ENCODE data around the gene PHYHD1. TPM values are rescaled to one million over a fixed set of nuclear protein-coding genes. Genes with fewer than 3 reads are reported as not detected.
A peak's percentile ranks its signal among the peaks of the same experiment; 100 is the strongest.

PHYHD1 gene
- total RNA-seq, 1 experiment from 2014 or later = 1.6 TPM

DNA sequence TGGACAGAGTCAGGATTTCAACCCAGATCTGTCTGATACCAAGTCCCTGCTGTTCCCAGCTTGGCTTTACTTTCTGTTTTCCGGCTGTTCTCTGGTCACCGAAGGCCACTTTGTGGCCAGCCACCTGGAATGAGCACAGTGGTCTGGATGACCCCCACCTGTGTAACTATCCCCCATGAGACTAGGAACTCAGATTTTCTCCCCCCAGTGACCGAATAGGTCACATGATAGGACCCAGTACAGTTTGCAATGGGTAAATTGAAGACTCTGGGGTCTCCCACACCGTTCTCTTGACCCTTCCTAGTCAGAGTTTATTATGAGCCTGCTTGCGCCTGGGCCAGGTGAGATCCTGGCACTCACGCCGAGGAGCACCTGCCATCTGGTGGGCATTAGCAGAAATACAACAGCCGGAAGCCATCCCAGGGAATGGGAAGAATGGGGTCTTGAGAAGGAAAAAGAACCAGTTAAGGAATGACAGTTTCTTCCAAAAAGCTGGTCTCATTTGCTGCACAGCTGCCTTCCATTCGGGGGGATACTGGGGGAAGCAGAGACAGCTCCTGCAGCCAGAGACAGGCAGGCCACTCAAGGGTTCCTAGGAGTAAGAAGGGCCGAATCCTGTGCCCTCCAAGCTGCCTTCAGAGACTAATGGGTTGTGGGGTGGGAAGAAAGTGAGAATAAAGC is 7.1 kb downstream of the PHYHD1 start:
- H3K27me3 ChIP-seq (ENCODE audit: low read length) = no peaks in the 10 kb centered on the region
- no peaks in the 10 kb centered on the region for H3K36me3 ChIP-seq (ENCODE audit: low read depth, low read length)
- no TSS peak for BruUV-seq (replicated peaks)
- ChIA-PET CTCF (interaction anchor here (0.6 kb wide), 1 partner anchor 15 kb away, joined by 6 read pairs; no protein-coding TSS in a partner anchor), POLR2A (ENCODE audit: unreplicated experiment) (no interaction called here)
- peak; percentile 62 for DNase-seq
- no peaks in the 10 kb centered on the region for H3K4me1 ChIP-seq (ENCODE audit: insufficient read depth, low read length)
- no peaks in the 10 kb centered on the region for H3F3A ChIP-seq (ENCODE audit: low read length, unreplicated experiment)
- H3K9ac ChIP-seq (ENCODE audit: low read length) = no peak overlapping the region
- H3K4me3 ChIP-seq (ENCODE audit: low read length) = no peak overlapping the region
- no peaks in the 10 kb centered on the region for H3K79me2 ChIP-seq (ENCODE audit: low read length)
- intact Hi-C loops (cut with micrococcal nuclease) = loop anchor here (1.0 kb wide), 2 partner anchors 65 to 76 kb away; no protein-coding TSS in a partner anchor
- no peaks in the 10 kb centered on the region for H4K20me1 ChIP-seq (ENCODE audit: low read length)
- H3K9me2 ChIP-seq (replicated peaks; ENCODE audit: low read length) = no peaks in the 10 kb centered on the region
- no peaks in the 10 kb centered on the region for H3K9me3 ChIP-seq (ENCODE audit: low read length)
- no peak overlapping the region for H3K27ac ChIP-seq (ENCODE audit: low read length)
- peak overlapping the region; percentile 45; the same call in 1 of the 2 replicates for H2AFZ ChIP-seq (ENCODE audit: low read length)
- no peak overlapping the region for H3K4me2 ChIP-seq (ENCODE audit: low read length)
- peak; percentile 79 for ATAC-seq
- TF ChIP-seq EZH2 (IDR thresholded peaks at IDR 0.05; ENCODE audit: low read length, unreplicated experiment) (no peak), EZH2phosphoT487 (IDR thresholded peaks at IDR 0.05; ENCODE audit: borderline replicate concordance, low read length) (no peak)
- TF ChIP-seq, protein P1, sequence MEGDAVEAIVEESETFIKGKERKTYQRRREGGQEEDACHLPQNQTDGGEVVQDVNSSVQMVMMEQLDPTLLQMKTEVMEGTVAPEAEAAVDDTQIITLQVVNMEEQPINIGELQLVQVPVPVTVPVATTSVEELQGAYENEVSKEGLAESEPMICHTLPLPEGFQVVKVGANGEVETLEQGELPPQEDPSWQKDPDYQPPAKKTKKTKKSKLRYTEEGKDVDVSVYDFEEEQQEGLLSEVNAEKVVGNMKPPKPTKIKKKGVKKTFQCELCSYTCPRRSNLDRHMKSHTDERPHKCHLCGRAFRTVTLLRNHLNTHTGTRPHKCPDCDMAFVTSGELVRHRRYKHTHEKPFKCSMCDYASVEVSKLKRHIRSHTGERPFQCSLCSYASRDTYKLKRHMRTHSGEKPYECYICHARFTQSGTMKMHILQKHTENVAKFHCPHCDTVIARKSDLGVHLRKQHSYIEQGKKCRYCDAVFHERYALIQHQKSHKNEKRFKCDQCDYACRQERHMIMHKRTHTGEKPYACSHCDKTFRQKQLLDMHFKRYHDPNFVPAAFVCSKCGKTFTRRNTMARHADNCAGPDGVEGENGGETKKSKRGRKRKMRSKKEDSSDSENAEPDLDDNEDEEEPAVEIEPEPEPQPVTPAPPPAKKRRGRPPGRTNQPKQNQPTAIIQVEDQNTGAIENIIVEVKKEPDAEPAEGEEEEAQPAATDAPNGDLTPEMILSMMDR (conservative IDR thresholded peaks at IDR 0.05; ENCODE audit: low read depth, low read length) = peak; percentile 85

DNA sequence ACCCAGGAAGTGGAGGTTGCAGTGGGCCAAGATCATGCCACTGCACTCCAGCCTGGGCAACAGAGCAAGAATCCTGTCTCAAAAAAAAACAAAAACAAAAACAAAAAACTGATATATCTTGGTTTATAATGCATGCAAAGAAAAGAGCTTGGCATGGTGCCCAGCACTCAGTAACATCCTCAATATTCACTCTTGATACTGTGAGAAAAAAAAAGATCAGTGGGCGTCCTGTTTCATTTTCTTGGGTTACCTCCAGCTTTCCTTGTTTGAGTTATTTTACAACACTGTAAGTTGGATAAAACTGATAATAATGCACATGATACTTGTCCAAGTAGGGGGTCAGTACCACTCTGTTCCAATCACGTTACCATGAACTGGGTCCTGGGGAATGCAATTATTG is 7.8 kb downstream of the PHYHD1 start:
- Histone ChIP-seq H3K27me3 (ENCODE audit: low read length) (no peaks in the 10 kb centered on the region), H3K27ac (ENCODE audit: low read length) (no peak overlapping the region), H3K9me3 (ENCODE audit: low read length) (no peaks in the 10 kb centered on the region), H2AFZ (ENCODE audit: low read length) (no peak overlapping the region), H3K79me2 (ENCODE audit: low read length) (no peaks in the 10 kb centered on the region), H3K9ac (ENCODE audit: low read length) (no peak overlapping the region), H3K36me3 (ENCODE audit: low read depth, low read length) (no peaks in the 10 kb centered on the region), H3K4me3 (ENCODE audit: low read length) (no peak overlapping the region), H3F3A (ENCODE audit: low read length, unreplicated experiment) (no peaks in the 10 kb centered on the region), H3K4me2 (ENCODE audit: low read length) (no peak overlapping the region), H3K4me1 (ENCODE audit: insufficient read depth, low read length) (no peaks in the 10 kb centered on the region), H3K9me2 (replicated peaks; ENCODE audit: low read length) (no peaks in the 10 kb centered on the region), H4K20me1 (ENCODE audit: low read length) (no peaks in the 10 kb centered on the region)
- TF ChIP-seq EZH2 (IDR thresholded peaks at IDR 0.05; ENCODE audit: low read length, unreplicated experiment) (no peak), EZH2phosphoT487 (IDR thresholded peaks at IDR 0.05; ENCODE audit: borderline replicate concordance, low read length) (no peak)
- TF ChIP-seq, protein P1 (conservative IDR thresholded peaks at IDR 0.05; ENCODE audit: low read depth, low read length) = no peak
- ATAC-seq (no peak), DNase-seq (no peak)
- ChIA-PET POLR2A (ENCODE audit: unreplicated experiment) (no interaction called here), CTCF (interaction anchor here (0.6 kb wide), 1 partner anchor 14 kb away, joined by 6 read pairs; no protein-coding TSS in a partner anchor)
- intact Hi-C loops (cut with micrococcal nuclease) = loop anchor here (1.0 kb wide), 2 partner anchors 65 to 76 kb away; no protein-coding TSS in a partner anchor
- no TSS peak for BruUV-seq (replicated peaks)

DNA sequence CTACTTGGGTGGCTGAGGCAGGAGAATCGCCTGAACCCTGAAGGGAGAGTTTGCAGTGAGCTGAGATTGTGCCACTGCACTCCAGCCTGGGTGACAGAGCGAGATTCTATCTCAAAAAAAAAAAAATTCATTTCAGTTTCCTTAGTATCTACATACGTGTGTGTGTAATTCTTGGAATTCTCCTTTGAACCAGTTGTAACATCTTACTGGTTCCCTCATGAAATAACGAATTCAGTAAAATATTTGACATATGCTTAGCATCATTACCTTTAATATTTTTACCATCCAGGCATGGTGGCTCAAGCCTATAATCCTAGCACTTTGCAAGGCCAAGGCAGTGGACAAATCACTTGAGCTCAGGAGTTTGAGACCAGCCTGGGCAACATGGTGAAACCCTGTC is 8.8 kb downstream of the PHYHD1 start:
- H3K9ac ChIP-seq (ENCODE audit: low read length) = no peak overlapping the region
- BruUV-seq (replicated peaks) = no TSS peak
- no peaks in the 10 kb centered on the region for H4K20me1 ChIP-seq (ENCODE audit: low read length)
- no peak overlapping the region for H2AFZ ChIP-seq (ENCODE audit: low read length)
- no peaks in the 10 kb centered on the region for H3K36me3 ChIP-seq (ENCODE audit: low read depth, low read length)
- TF ChIP-seq EZH2 (IDR thresholded peaks at IDR 0.05; ENCODE audit: low read length, unreplicated experiment) (no peak), EZH2phosphoT487 (IDR thresholded peaks at IDR 0.05; ENCODE audit: borderline replicate concordance, low read length) (no peak)
- TF ChIP-seq, protein P1 (conservative IDR thresholded peaks at IDR 0.05; ENCODE audit: low read depth, low read length) = no peak
- DNase-seq (no peak), ATAC-seq (no peak)
- H3K27ac ChIP-seq (ENCODE audit: low read length) = no peak overlapping the region
- H3F3A ChIP-seq (ENCODE audit: low read length, unreplicated experiment) = no peaks in the 10 kb centered on the region
- no peak overlapping the region for H3K4me3 ChIP-seq (ENCODE audit: low read length)
- no peak overlapping the region for H3K4me2 ChIP-seq (ENCODE audit: low read length)
- H3K9me3 ChIP-seq (ENCODE audit: low read length) = no peaks in the 10 kb centered on the region
- H3K79me2 ChIP-seq (ENCODE audit: low read length) = no peaks in the 10 kb centered on the region
- no peaks in the 10 kb centered on the region for H3K9me2 ChIP-seq (replicated peaks; ENCODE audit: low read length)
- H3K27me3 ChIP-seq (ENCODE audit: low read length) = no peaks in the 10 kb centered on the region
- intact Hi-C loops (cut with micrococcal nuclease) = no loop called here
- ChIA-PET CTCF (interaction anchor here (0.7 kb wide), 1 partner anchor 67 kb away, joined by 3 read pairs; no protein-coding TSS in a partner anchor), POLR2A (ENCODE audit: unreplicated experiment) (interaction anchor here (0.7 kb wide), 1 partner anchor 59 kb away, joined by 14 read pairs; no protein-coding TSS in a partner anchor)
- no peaks in the 10 kb centered on the region for H3K4me1 ChIP-seq (ENCODE audit: insufficient read depth, low read length)
